GM12878 (cell line): ENCODE results near the gene BARHL1. TPM values are rescaled to one million over a fixed set of nuclear protein-coding genes. Genes with fewer than 3 reads are reported as not detected.
"Not testable (repeated sequence)": the region's sequence is repeated elsewhere in the genome, so short reads cannot be mapped to it uniquely, and the experiment has no call there.

Source experiments
- ATAC-seq: fragments of 200-7000 bp; cut with Tn5 transposase; 3 replicates; pipeline ENCODE4 v1.9.1; 2020; ENCODE audit warnings: mild to moderate bottlenecking, moderate library complexity
- BruUV-seq: library from RNA; stranded (reverse); fragments of 400-500 nt; replicated peaks from 2 replicates; lab custom pipeline; 2021; lab: Mats Ljungman, UMichigan
- CTCF ChIA-PET: fragments of 300-600 bp; sonication (Branson Sonifier 250); formaldehyde crosslinking; extraction: SDS; loops from one replicate; lab custom pipeline; 2021; ENCODE audit warnings: inconsistent platforms; lab: Yijun Ruan, JAX
- POLR2A ChIA-PET: fragments of 350-600 bp; formaldehyde crosslinking; extraction: SDS; loops from one replicate; lab custom pipeline; 2021; ENCODE audit warnings: inconsistent platforms; lab: Charles Lee
- RAD21 ChIA-PET: fragments of 300-600 bp; sonication (Branson Sonifier 250); formaldehyde crosslinking; loops from one replicate; lab custom pipeline; 2023; ENCODE audit warnings: antibody characterized with exemption; ENCODE audit not compliant: unreplicated experiment; lab: Charles Lee
- SMC1A ChIA-PET: fragments of 300-600 bp; sonication (Branson Sonifier 250); formaldehyde crosslinking; loops from one replicate; lab custom pipeline; 2023; ENCODE audit not compliant: unreplicated experiment, uncharacterized antibody; lab: Charles Lee
- DNase-seq: peaks from one replicate; pipeline ENCODE4 v3.0.0-alpha.2; 2011; ENCODE audit warnings: low read depth, low spot score
- FAIRE-seq: peaks from 3 replicates; lab custom pipeline; 2011; peaks lifted over from hg19 to GRCh38; lab: Jason Lieb, UNC
- H2AFZ ChIP-seq: 2 replicates; pipeline ENCODE4 v1.6.0; 2011; ENCODE audit warnings: low read depth, low read length, control low read depth; ENCODE audit not compliant: control insufficient read depth
- H3K27ac ChIP-seq: 2 replicates; pipeline ENCODE4 v1.5.1; 2011; ENCODE audit warnings: control low read depth; ENCODE audit not compliant: control insufficient read depth, insufficient read depth
- H3K27me3 ChIP-seq, 2 experiments: replicated peaks in 1 of 2; 2 replicates each; pipeline versions ENCODE4 v1.6.0 to v1.6.1; 2011; ENCODE audit warnings: low read length in 1 of 2; ENCODE audit not compliant: control insufficient read depth in 2 of 2, insufficient read depth in 2 of 2
- H3K36me3 ChIP-seq, 2 experiments: 2 replicates each; pipeline ENCODE4 v1.5.1; 2011; ENCODE audit warnings: low read length in 1 of 2; ENCODE audit not compliant: control insufficient read depth in 2 of 2, insufficient read depth in 2 of 2
- H3K4me1 ChIP-seq: 2 replicates; pipeline ENCODE4 v1.6.1; 2011; ENCODE audit warnings: mild to moderate bottlenecking, low read length, moderate library complexity, mixed read lengths; ENCODE audit not compliant: control insufficient read depth, insufficient read depth
- H3K4me2 ChIP-seq: 2 replicates; pipeline ENCODE4 v1.6.0; 2011; ENCODE audit warnings: control low read depth; ENCODE audit not compliant: control insufficient read depth, insufficient read depth
- H3K4me3 ChIP-seq: fragments of 200-600 bp; sonication (generic); 2 replicates; pipeline ENCODE4 v1.5.1; 2016
- H3K79me2 ChIP-seq: 2 replicates; pipeline ENCODE4 v1.6.0; 2011; ENCODE audit warnings: low read length; ENCODE audit not compliant: control insufficient read depth, insufficient read depth
- H3K9ac ChIP-seq: 2 replicates; pipeline ENCODE4 v1.8.0; 2011; ENCODE audit warnings: low read length, control low read depth, mixed read lengths; ENCODE audit not compliant: control insufficient read depth, insufficient read depth
- H3K9me3 ChIP-seq: replicated peaks from 3 replicates; pipeline ENCODE4 v1.5.1; 2011; ENCODE audit warnings: mild to moderate bottlenecking, low read length; ENCODE audit not compliant: control insufficient read depth, insufficient read depth
- H4K20me1 ChIP-seq: 2 replicates; pipeline ENCODE4 v1.6.0; 2011; ENCODE audit not compliant: control insufficient read depth, insufficient read depth
- BACH1 ChIP-seq: fragments of 450-650 bp; IDR thresholded peaks from 2 replicates; pipeline ENCODE4 v1.6.1; 2017; ENCODE audit warnings: mild to moderate bottlenecking, borderline replicate concordance
- DPF2 ChIP-seq: fragments of 450-650 bp; IDR thresholded peaks from 2 replicates; pipeline ENCODE4 v1.6.1; 2017; ENCODE audit warnings: mild to moderate bottlenecking
- JUNB ChIP-seq: IDR thresholded peaks from 2 replicates; pipeline ENCODE4 v1.6.1; 2016; ENCODE audit warnings: antibody characterized with exemption, mild to moderate bottlenecking
- SMAD5 ChIP-seq: IDR thresholded peaks from 2 replicates; pipeline ENCODE4 v1.6.1; 2016; ENCODE audit warnings: antibody characterized with exemption, low read depth
- TCF7 ChIP-seq: IDR thresholded peaks from 2 replicates; pipeline ENCODE4 v1.6.1; 2014; ENCODE audit warnings: antibody characterized with exemption, borderline replicate concordance
- USF1 ChIP-seq: IDR thresholded peaks from 2 replicates; pipeline ENCODE4 v1.6.1; 2011; ENCODE audit warnings: borderline replicate concordance, low read depth, mild to moderate bottlenecking, moderate library complexity, mixed read lengths, low read length; ENCODE audit not compliant: insufficient read depth; ENCODE audit errors: extremely low read length
- WGBS: methylation state at CpG from one replicate; pipeline ENCODE4 v1.1.6; 2016; ENCODE audit warnings: low lambda C conversion rate; ENCODE audit not compliant: insufficient replicate concordance, insufficient coverage; ENCODE audit errors: missing lambda C conversion rate; 5-methylcytosine and 5-hydroxymethylcytosine counted together
- in situ Hi-C: fragments of 300-500 bp; cut with MboI; formaldehyde crosslinking; loops from 9 replicates; pipeline ENCODE4 v1.14.3; 2018; ENCODE audit warnings: mixed read lengths
- intact Hi-C: fragments of 100-400 bp; cut with micrococcal nuclease; formaldehyde crosslinking; loops from one replicate; pipeline ENCODE4 v1.14.2; 2022; ENCODE audit not compliant: unreplicated experiment
- polyA plus RNA-seq, 11 experiments: library from polyadenylated mRNA; depleted of rRNA in 4 of 11; unstranded in 6 of 11; stranded (reverse) in 5 of 11; fragments of >200 nt; fragmentation: Nextera tagmentation in 4 of 11; fragmentation: Illumina TruSeq in 1 of 11; extraction: Ambion mirVana in 4 of 11; extraction: Trizol in 1 of 11; gene quantifications; 1 replicate in 1 of 11; 2 replicates in 10 of 11; pipeline versions ENCODE4 v1.2.1 to v1.2.3, GENCODE V29; 2011 to 2016; ENCODE audit warnings: inconsistent platforms in 2 of 11, missing spikeins in 2 of 11, low read depth in 1 of 11
- total RNA-seq, 4 experiments: library from RNA; depleted of rRNA in 3 of 4; stranded (reverse); fragments of >200 nt in 3 of 4; fragmentation: Illumina TruSeq in 1 of 4; extraction: Trizol in 1 of 4; gene quantifications; 2 replicates each; pipeline versions ENCODE4 v1.2.1 to v1.2.3, GENCODE V29; 2013 to 2021

The BARHL1 gene
- total and polyA plus RNA-seq, 10 of the 15 experiments (the other 5 are each of a cell fraction or from before 2014, with no cell fraction given) = not detected

GRCh38 chr9:132564526-132564925 is 17.9 kb upstream of the BARHL1 start:
- Histone ChIP-seq H3K9ac (no peak overlapping the region), H4K20me1 (no peaks in the 10 kb centered on the region), H2AFZ (no peak overlapping the region), H3K36me3 (no peaks in the 10 kb centered on the region), H3K4me2 (no peak overlapping the region), H3K27ac (no peak overlapping the region), H3K4me1 (no peaks in the 10 kb centered on the region), H3K9me3 (no peaks in the 10 kb centered on the region), H3K4me3 (no peak overlapping the region), H3K79me2 (no peaks in the 10 kb centered on the region), H3K27me3 (peaks cover 0 to 3% of the 10 kb centered on the region in 2 experiments; a peak in 2 of 4 replicates)
- intact Hi-C loops = no loop called here
- DNase-seq = no peak
- no peak for TF ChIP-seq BACH1
- TF ChIP-seq DPF2 = no peak
- TF ChIP-seq JUNB = no peak
- TF ChIP-seq USF1 = no peak
- TF ChIP-seq SMAD5 = no peak
- no peak for TF ChIP-seq TCF7
- no peak for FAIRE-seq
- RAD21 ChIA-PET = no interaction called here
- SMC1A ChIA-PET = no interaction called here
- 57% methylated on average over 6 of the region's 6 CpGs for WGBS
- in situ Hi-C loops = no loop called here
- ATAC-seq = no peak
- CTCF ChIA-PET = no interaction called here
- BruUV-seq = no TSS peak
- POLR2A ChIA-PET = no interaction called here

GRCh38 chr9:132568787-132569186 is 13.6 kb upstream of the BARHL1 start:
- H3K9ac ChIP-seq, H3K79me2 ChIP-seq, H2AFZ ChIP-seq, H3K4me3 ChIP-seq, H3K36me3 ChIP-seq, FAIRE-seq, H3K4me2 ChIP-seq, H4K20me1 ChIP-seq, H3K4me1 ChIP-seq, H3K27me3 ChIP-seq, POLR2A ChIA-PET, BruUV-seq, H3K27ac ChIP-seq, H3K9me3 ChIP-seq, in situ Hi-C loops, RAD21 ChIA-PET, ATAC-seq, SMC1A ChIA-PET, intact Hi-C loops, DNase-seq: not testable (repeated sequence)
- CTCF ChIA-PET = interaction anchor here (1.1 kb wide), 1 partner anchor 9 kb away, joined by 3 read pairs; no protein-coding TSS in a partner anchor
- 0% methylated on average over 2 of the region's 2 CpGs for WGBS
